GM18526 (cell line): Measurements from ENCODE around the gene KRT15.

Experiments used
- POLR2A ChIP-seq: IDR thresholded peaks from 3 replicates; pipeline ENCODE4 v1.6.1; 2011; ENCODE audit not compliant: insufficient read length; ENCODE audit errors: extremely low read depth

KRT15 gene

DNA sequence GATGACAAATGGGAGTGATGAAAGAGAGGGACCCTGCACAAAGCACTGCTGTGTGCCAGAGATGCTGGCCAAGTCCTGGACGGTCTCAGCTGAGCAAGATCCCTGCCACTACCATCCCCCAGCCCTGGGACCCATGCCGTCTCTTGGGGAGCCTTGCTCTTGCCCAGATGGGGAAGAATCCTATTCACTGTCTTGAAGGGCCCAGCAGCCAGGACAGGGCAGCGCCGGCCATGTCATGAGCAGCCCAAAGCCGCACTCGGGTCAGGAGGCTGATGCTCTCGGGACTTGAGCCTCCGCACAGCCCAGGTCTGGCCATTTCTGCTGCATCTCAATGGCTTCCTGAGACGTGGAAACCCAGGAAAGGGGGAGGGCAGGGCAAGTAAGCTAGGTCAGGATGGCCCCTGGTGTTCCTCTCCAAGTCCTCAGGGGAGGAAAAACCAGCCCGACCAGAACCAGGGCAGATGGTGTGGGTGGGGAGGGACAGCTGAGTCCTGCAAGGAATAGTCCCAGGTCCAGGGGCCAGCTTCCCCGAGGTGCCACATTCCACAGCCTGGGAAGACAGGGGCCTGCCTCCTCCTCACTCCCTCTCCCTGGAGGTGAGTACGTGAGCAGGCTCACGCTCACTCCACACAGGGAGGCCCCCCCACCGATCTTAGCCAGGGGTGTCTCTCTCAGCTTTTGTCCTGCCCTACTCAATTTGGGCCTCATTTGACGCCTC lies 17.2 kb upstream of the KRT15 start:
- TF ChIP-seq POLR2A = no peak

DNA sequence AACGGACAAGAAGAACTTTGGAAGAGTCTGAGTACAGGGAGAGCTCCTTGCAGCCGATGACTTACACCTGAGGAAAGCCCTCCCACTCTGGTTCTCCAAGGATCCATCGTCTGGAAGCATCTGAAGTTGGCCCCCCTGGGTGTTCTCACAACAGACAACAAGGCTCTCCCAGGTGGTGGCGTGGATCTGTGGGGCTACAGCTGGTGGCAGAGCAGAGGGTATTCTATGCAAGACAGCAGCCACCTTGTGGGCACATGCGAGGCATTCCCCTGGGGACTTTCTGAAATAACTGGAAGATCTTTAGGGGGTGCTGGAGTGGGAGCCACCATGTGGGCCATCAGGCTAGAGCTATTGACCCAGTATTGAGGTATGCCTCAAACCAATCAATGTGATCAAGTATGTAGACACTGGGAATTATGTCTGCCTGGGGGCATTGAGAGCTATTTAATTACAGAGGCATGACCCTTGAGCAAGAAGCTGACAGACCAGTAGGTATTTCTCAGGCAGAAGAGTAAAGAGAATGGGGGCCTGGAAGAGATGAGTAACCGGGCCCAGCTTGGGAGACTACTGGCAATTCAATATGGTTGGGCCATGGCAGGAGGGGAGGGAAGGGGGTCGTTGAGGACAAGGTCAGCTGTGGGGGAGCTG lies 16.3 kb upstream of the KRT15 start:
- TF ChIP-seq POLR2A = no peak

DNA sequence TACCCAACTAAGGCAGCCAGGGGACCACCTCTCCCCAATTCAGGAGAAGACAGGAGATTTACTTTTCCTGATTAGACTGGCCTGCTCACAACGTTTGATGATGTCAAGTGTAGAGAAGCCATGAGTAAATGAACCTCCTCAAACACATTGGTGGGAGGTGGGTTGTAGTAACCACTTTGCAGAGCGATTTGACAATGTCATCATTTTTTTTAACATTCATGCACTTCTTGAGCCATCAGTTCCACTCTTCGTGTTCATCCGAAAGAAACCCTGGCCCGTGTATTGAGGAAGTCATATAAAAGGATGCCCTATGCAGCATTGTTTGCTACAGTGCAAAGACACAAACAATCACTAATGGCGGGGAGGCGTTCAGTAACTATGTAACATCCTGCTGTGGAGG lies 14.9 kb upstream of the KRT15 start:
- TF ChIP-seq POLR2A = no peak

DNA sequence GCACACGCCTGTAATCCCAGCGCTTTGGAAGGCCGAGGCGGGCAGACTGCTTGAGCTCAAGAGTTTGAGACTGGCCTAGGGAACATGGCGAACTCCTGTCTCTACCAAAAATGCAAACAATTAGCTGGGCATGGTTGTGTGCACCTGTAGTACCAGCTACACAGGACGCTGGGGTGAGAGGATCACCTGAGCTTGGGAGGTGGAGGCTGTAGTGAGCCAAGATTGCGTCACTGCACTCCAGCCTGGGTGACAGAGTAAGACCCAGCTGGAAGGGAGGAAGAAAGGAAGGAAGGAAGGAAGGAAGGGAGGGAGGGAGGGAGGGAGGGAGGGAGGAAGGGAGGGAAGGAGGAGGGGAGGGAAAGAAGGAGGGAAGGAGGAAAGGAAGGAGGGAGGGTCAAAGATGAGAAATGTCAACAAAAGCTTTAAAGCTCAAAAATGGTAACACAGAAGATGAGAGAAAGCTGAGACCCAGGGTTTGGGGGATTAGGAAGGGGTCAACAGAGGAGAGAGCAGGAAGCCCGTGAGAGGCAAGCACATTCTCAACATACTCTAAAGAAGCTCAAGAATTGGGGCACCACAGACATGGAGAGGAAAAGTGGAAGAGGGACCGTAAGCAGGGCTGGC lies 14.4 kb upstream of the KRT15 start:
- no peak for TF ChIP-seq POLR2A

DNA sequence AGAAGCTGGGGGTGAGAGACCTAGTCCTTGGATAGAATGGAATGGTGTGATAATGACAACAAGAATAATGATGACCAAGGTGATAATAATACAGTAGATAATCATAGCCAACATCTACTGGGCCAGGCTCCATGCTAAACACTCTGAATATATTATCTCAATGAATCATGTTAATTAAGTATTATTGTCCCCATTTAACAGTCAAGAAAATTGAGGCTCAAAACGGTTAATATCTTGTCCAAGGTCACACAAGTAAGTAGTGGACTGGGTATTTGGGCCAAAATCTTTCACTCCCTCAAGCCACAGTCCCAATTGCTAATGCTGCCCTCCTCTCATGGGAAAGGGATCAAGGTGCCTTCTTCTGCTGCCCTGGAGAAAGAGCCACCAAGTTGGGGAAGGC lies 13.3 kb upstream of the KRT15 start:
- no peak for TF ChIP-seq POLR2A

DNA sequence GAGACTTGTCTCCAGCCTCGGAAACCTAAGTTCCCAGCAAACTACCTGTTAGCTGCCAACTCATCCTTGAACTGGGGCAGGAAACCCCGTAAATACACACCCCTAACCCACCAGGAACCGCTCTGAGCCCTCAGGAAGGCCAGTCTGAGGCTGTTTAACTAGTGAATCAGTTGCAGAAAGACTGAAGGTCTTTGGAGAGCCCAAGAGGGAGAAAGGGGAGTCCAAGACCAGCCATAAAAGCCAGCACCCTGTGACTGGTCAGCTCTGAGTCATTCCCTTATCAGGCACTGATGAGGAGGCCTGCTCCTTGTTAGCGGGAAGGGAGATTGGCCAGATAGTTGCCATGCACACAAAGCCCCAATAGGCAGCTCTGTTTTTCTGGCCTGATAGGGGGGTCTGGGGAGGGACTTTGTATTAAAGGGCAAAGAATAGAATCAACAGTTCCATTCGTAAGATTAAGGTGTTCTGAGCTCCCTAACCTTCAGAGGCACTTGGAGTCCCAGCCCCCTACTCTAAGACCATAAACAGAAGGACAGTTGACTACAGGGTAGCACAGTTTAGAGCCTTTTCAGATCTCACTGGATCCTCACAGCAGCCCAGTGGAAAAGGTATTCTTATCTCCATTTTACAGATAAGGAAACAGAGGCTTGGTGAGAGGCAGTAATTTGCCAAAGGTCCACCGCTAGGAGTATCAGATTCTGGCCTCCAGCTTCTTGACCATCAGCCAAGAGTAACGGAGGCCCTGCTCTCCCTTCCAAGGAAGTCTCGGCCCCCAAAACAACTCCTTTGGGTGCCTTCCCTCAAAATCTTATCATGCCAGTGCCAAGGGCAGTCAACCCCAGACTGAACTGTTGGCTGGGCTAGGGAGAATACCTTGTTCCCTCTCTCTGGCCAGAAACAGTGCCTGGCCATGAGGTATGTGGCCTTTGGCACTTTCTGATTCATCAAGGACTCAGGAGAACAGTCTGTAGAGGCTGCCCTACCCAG lies 11.7 kb upstream of the KRT15 start:
- TF ChIP-seq POLR2A = no peak

DNA sequence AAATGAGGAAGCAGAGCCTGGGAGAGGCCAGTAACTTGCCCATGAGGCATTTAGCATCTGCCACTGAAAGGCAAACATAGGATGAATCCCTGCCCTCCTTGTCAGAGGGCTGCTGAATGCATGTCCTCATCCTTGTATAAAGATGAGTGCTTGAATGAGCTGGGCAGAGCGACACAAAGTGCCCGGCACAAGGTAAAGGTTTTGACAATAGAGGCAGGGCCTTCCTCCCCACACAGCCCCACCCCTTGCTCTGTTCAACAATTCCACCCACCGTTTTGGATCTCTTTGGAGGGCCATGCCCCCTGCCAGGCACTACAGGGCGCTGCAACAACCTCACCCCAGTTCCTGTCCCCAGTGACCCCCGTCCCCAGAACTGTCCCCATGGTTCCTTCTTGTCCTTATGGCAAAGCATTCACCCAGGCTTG lies 10.8 kb upstream of the KRT15 start:
- no peak for TF ChIP-seq POLR2A

DNA sequence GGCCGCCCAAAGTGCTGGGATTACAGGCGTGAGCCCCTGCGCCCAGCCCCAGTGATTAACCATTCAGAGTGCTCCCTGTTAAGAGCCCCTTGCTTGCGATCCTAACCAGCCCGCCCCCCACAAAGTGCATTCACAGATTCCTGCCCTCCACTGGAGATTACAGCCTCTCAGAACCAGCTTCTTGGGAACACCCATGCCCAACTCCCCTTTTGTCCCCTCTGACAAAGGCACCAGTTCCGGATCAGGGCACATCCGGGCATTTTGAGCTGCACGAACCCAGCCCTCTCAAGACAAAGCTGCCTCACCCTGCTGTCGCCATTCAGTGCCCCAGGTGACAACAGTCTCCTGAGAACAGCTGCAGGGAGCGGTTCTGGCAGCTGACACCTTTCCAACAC lies 10.3 kb upstream of the KRT15 start:
- TF ChIP-seq POLR2A = no peak

DNA sequence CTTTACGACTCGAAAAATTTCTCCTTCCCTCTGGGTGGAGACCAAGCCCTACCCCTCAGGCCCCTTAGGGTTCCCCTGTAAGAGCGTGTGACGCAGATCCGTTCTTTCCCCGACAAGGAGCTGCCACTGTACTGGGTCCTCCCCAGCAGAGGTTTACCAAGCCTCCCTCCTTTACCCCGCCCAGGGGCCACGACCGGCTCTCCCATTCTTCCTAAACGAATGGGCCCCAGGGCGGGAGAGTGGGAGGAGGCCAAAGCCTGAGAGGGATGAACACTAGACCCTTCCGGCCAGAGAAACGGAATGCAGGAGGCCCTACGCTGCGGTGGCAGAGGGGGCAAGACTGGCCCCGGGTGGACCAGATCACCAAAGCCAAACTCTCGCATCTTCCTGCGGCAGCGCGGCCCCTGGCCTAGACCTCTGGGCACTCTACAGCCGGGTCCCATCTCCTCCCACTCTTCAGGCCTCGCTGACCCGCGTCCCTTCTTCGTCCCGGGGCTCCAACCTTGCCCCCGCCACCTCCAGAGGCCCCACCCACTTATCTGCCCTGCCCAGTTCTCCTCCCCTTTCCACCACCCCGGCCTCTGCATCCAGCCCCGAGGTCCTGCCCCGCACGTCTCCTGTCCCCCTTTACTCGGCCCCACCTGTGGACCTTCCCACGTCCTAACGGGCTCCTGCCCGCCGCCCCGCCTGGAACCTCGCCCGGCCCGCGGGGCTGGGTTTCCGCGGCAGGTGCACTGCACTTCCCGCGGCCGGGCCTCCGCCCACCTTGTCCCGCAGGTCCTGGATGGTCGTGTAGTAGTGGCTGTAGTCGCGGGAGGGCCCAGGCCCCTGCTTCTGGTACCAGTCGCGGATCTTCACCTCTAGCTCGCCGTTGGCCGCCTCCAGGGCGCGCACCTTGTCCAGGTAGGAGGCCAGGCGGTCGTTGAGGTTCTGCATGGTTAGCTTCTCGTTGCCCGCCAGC lies 8.7 kb upstream of the KRT15 start:
- no peak for TF ChIP-seq POLR2A

DNA sequence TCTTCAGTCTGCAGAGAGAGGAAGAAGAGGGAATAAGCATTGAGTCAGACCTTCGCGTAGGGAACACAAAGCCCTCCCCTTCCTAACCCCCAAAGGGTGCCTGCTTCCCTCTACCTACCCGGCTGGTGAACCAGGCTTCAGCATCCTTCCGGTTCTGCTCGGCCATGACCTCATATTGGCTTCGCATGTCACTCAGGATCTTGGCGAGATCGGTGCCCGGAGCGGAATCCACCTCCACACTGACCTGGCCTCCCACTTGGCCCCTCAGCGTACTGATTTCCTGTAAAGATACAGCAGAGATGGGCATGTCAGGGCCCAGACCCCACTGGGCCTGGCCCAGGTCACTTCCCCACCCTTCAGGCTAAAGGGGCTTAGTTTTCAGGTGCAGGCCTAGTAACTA lies 5.6 kb upstream of the KRT15 start:
- TF ChIP-seq POLR2A = no peak

DNA sequence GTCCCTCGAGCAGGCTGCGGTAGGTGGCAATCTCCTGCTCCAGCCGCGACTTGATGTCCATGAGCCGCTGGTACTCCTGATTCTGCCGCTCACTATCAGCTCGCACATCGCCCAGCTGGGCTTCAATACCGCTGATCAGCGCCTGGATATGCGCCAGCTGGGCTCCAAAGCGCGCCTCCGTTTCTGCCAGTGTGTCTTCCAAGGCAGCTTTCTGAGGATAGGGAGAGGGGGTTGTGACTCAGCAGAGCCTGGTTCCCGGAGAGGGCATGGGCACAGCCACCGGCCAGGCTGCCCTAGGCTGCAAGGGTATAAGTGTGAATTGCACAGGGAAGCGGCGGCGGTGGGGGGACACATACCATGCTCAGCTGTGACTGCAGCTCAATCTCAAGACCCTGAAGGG lies 5.1 kb upstream of the KRT15 start:
- TF ChIP-seq POLR2A = no peak

DNA sequence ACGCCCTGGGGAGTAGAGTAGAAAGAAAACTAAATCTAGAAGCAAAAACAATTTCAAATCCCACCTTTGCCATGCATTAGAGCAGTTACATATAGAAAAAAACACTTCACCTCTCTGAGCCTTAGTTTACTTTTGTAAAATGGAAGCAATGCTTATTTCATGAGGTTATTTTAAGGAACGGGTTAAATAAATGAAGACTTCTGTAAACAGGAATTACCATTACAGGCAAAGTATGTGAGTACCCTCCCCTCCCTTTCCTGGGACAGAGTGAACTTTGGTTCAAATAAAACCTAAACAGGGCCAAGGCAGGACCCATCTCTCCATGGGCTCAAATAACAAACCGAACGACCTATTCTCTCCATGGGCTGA lies 4.5 kb upstream of the KRT15 start:
- no peak for TF ChIP-seq POLR2A

DNA sequence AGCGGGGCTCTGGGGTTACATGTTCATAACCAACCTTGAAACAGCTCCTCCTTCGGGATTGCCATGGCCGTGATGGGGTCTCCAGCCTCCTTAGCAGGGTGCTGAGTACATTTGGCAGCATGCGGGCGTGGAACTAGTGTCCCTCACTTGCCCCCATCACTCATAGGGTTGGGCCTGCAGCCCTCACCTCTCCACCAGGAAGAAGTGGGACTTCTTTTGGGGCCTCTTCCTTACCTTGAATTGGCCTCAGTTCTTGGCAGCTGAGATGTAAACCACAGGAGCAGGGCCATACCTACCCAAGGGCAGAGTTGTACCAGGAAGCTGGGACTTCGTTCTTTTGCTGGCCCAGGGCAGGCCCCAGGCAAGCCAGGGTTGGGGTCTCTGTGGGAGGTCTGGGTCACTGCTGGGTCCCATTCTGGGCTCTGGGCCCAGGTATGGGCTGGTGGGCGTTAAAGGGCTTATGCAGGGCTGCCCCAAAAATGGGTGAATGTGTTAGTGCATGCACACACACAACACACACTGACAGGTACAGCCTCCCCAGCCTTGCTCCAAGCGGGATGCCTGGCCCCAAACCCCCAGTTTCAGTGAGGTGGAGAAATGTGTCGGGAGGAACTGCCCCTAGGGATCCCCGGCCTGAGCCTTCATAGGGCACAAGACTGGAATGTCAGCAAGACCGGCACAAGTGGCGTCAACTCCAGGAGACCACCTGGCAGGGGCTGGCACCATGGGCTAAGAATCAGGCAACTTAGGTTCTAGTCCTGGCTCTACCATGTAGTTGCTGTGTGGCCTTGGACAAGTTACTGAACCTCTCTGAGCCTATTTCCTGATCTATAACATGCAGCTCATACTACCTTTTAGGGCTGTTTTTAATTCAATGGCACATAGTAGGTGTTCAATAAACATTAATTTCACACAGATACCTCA lies 3.9 kb upstream of the KRT15 start:
- no peak for TF ChIP-seq POLR2A
